ENCODE data around the gene TCP11.
A peak's percentile ranks its signal among the peaks of the same experiment; 100 is the strongest.
"Not testable (repeated sequence)": the region's sequence is repeated elsewhere in the genome, so short reads cannot be mapped to it uniquely, and the experiment has no call there.

Gene TCP11

DNA sequence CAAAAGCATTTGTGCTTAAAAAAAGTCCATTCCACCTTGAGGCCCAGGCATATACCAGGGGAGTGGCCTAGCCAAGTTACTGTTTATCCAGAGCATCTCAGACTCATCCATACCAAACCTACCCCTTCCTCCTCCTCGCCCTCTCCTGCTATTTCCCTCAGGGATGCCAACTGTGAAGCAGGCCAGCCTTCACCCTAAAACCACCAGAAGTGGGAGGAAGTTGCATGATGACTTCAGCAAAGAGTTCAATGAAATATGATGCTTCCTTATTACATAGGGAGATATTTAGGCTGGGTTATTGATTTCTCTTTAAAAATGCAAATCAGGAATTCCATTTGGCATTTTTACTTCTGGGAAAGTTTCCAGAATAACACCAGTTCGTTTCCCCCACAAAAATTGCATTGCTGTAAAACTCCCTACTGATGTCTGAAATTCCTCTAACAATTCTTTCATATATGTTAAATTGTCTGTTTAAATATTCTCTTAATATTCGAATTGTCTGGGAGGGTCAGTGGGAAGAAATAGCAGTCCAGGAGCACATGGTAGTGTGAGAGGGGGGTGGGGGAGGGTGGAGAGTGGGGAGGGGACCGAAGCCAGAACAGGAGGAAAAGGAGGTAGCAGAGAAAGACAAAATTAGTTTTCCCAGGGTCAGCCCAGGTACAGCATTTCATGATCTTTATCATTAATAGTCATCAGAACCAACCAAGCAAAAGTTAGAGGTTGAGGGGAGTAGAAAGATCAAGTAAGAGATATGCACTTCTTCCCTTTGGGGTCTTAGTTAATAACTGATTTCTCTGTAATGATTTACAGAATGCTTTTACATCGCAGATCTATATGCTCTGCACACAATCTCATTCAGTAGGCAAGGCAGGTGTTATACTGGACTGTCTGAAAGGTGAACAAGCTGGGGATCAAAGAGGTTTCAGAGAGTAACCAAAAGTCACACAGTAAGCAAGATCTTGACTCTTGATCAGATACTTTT is 1.7 kb upstream of the TCP11 start:
- DNase-seq, result no peak

GRCh38 chr6:35140639-35141006 is 516 bp downstream of the TCP11 start:
- DNase-seq, result no peak

DNA sequence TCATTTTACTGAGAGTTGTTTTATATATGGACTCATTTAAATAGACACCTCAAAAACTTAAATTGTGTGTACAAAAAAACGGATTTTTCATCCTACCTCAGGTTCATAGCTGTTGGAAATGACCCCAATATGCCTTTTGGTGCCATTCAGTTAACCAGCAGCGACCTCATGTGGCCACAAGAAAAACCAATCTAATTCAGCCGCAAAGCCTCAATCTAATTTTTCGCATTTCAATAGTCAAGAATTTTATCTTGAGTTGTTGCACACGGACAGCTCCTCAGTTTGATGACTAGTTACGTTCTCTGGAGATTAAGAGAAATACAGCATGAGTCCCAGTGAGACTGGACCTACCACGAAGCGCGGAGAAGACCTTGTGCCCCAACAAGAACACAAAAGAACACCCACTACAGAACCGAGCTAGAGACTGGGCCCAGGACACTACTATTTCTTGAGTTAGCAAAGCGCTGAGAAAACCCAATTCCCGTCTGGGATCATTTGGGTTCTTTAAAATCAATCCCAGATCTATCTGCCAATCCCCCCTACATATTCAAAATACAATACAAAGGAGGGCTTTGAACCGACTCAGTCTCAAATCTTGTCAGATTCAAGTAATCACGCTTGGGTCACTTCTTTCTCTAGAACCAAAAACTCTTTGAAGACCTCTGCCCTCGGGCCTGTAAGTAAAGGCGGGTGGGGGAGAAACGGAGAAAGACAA is 1.1 kb downstream of the TCP11 start:
- DNase-seq, result peak; percentile 51

- no peak for DNase-seq
Observed at GRCh38 chr6:35139470-35139869, 1.7 kb downstream of the TCP11 start.

- not testable (repeated sequence) for DNase-seq
Observed at GRCh38 chr6:35138191-35138590, 2.9 kb downstream of the TCP11 start.

GRCh38 chr6:35136185-35136584 is 5.0 kb downstream of the TCP11 start:
- DNase-seq, result no peak

DNA sequence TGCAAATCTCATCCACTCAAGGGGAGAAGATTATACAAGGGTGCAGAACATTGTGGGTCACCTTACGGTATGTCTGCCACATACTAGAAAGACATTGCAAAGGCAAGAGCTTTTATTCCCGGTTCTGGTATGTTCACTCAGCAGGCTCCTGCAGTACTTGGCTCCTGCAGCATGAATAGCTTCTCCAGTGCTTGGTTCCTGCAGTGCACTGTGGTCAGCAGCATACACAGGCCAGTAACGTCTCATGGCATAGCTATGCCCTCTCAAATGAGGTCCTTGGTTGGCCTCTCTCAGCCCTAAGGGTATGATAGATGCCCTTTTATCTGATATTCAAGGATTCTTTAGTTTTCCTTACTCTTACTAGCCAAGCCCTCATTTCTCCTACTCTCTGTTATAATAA is 12.6 kb downstream of the TCP11 start:
- no peak for DNase-seq

DNA sequence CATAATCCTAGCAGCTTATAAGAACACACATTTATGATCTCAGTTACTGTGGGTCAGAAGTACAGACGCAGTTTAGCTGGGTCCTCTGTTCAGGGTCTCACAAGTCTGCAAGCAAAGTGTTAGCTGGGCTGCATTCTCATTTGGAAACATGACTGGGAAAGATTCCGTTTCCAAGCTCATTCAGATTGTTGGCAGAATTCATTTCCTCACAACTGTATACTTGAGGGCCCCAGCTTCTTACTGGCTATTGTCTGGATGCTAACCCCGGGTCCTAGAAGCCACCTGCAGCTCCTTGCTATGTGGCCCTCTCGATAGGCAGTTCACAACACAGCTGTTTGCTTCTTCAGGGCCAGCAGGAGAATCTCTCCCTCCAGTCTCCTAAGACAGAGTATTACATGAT is 13.1 kb downstream of the TCP11 start:
- DNase-seq, result no peak

- no peak for DNase-seq
Observed at GRCh38 chr6:35124356-35124755, 16.8 kb downstream of the TCP11 start.

DNA sequence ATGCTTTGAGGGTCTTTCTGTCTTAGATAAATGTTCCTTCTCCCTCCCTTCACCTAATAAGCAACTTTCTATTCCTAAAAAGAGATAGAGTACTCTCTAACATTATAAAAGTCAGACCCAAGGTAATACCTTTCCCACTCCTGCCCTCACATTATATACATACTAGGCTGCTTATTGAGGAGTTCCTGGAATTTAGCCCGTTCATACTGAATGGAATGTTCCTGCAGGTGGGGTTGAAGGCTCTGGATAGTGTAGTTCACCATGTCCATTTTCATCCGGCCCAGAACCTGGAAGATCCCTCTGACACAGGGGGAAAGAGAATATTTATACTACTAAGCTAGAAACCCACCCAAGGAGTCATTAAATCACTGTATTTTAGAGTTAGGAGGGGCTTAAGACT is 20.4 kb downstream of the TCP11 start:
- DNase-seq, result no peak

DNA sequence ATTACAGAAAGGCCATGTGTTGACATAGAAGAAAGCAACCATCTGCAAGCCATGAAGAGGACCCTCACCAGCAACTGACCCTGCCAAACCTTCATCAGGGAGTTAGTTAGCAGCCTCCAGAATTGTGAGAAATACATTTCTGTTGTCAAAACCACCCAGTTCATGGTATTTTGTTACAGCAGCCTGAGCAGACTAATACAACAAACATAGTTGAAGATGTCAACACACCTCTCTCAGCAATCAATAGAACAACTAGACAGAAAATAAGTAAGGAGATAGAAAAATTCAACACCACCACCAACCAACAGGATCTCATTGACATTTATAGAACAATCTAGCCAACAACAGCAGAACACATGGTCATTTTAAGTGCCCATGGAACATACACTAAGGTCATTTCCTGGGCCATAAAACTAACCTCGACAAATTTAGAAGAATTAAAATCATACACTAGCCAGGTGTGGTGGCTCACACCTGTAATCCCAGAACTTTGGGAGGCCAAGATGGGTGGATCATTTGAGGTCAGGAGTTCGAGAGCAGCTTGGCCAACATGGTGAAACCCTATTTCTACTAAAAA is 32.7 kb downstream of the TCP11 start:
- DNase-seq, result no peak

GRCh38 chr6:35107761-35108160 is 33.4 kb downstream of the TCP11 start:
- not testable (repeated sequence) for DNase-seq

DNA sequence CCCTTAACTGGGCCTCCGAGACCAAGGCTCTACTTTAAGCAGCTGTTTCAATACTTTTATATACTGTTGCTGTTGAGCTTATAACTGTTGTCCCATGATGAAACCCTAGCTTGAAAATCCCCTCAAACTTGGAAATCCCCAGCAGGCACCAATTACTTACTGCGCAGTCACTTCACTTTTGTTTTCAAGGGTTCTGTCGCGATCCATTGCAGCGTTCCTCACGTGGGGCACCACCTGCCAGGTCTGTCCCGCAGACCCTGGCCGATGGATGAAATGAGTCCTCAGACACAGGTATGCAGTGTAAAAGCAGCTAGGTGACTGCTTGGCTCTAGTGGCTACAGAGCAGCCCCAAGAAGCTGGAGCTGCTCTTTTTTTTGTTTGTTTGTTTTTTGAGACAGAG is 33.9 kb downstream of the TCP11 start:
- DNase-seq, result not testable (repeated sequence)

GRCh38 chr6:35106061-35106460 is 35.1 kb downstream of the TCP11 start:
- DNase-seq, result not testable (repeated sequence)

- no peak for DNase-seq
Observed at GRCh38 chr6:35105078-35105477, 36.1 kb downstream of the TCP11 start.

- no peak for DNase-seq
Observed at GRCh38 chr6:35099116-35099515, 42.0 kb downstream of the TCP11 start.

DNA sequence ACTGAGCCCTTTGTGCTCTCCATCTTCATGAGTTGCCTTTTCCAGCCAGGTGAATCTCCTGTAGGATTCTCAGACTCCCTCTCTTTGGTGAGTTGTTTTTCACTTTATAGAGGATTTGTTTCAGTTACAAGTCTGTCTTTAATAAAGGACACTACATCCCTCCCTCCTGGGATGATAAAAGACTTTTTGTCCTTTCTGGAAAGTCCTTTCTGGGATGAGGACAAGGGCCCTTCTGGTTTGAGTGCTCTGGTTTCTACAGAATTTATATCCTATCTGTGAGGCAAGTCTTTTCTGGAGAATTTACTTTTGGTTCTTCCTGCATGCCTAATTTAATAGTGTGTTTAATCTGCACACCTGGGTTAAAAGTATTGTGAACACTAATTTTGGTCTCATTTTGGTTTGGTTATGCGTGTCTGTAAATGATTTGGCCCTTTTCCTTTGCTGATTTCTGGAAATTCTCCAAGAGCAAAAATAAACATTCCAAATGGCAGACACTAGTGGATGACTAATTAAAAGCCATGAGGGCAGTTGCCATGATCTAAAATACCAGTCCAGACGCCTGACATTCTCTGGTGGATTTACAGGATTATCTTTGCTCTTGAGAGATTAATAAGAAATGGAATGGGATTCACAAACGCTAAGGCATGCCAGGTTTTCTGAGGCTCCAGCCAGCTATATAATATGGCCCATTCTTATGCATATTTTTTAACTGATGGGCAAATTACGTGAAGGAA is 44.8 kb downstream of the TCP11 start:
- no peak for DNase-seq

- DNase-seq, result no peak
Observed at GRCh38 chr6:35094183-35094582, 47.0 kb downstream of the TCP11 start.

GRCh38 chr6:35093783-35094182 is 47.4 kb downstream of the TCP11 start:
- no peak for DNase-seq

DNA sequence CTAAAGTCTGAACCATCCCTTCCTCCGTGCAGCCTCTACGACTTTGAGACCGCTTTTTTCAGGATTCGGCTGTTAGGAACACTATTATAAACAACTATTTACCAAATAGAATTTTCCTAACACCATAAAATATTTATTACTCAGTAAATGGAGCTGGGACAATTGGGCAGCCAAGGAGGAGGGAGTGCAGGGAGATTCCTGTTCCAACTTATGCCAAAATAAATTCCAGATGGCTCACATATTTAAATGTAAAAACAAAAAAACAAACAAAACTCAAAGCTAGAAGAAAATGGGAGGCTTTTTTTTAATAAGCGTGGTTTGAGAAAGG is 48.1 kb downstream of the TCP11 start:
- DNase-seq, result no peak

- no peak for DNase-seq
Observed at GRCh38 chr6:35092362-35093117, 48.6 kb downstream of the TCP11 start.

DNA sequence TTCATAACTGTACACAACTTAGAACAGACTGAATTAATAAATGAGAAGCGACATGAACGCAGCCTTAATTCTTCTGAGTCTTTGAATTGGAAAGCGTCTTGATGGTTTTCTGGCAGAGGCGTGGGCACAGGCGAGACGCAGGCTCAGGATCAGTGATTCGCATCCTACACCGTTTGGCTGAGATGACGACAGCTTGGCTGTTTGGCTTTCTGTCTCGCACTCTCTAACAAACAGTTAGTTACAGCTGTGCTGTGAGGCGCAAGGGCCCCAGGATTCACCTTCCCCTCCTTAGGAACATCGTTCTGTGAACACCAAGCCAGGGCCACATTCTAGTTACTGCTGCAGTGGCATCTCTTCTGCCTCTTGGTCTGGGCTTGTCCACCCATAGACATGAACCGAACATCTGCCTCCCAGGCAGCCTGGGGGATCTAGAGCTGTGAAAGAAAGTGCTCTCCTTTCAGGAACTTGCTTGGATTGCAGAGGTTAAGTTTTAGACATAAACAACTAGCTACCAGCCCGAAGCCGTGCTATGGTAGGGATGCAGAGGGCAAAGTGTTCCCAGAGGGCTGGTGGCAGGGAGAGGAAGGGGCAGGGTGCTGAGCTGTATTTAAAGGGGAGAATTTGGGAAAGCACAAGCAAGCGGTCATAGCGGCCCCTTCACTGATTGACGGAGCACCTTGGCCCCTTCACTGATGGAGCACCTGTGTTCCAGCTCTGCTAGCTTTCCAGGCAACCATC is 49.6 kb downstream of the TCP11 start:
- DNase-seq, result no peak
